Kidney (tissue), 14 donors: ENCODE data around the gene NOP9. TPM values are rescaled to one million over a fixed set of nuclear protein-coding genes. Genes with fewer than 3 reads are reported as not detected.

Experiments used
- DNase-seq, 5 donors: peaks; one replicate each; pipeline ENCODE4 v3.0.0-alpha.2; 2013 to 2020
- FAIRE-seq: peaks from 2 replicates; lab custom pipeline; 2012; peaks lifted over from hg19 to GRCh38; lab: Jason Lieb, UNC
- H3K27ac ChIP-seq, 2 donors: one replicate each; pipeline ENCODE4 v1.7.0; 2013; ENCODE audit warnings: low read depth in 2 of 2, low read length in 2 of 2, inconsistent platforms in 1 of 2
- H3K27me3 ChIP-seq: one replicate; pipeline ENCODE4 v1.7.1; 2013; ENCODE audit warnings: low read length, inconsistent platforms; ENCODE audit not compliant: control insufficient read depth, insufficient read depth
- H3K36me3 ChIP-seq, 3 donors: one replicate each; pipeline versions ENCODE4 v1.7.0 to v1.7.1; 2013; ENCODE audit warnings: low read length in 3 of 3, control low read depth in 1 of 3, inconsistent platforms in 1 of 3; ENCODE audit not compliant: insufficient read depth in 3 of 3, control insufficient read depth in 2 of 3
- H3K4me1 ChIP-seq, 3 donors: one replicate each; pipeline versions ENCODE4 v1.7.0 to v1.7.1; 2013; ENCODE audit warnings: low read length in 3 of 3, inconsistent platforms in 1 of 3, low read depth in 1 of 3; ENCODE audit not compliant: control insufficient read depth in 2 of 3, insufficient read depth in 2 of 3
- H3K4me3 ChIP-seq, 3 donors: one replicate each; pipeline versions ENCODE4 v1.7.0 to v1.8.1; 2013; ENCODE audit warnings: low read length in 3 of 3, control low read depth in 1 of 3, inconsistent platforms in 1 of 3
- H3K9ac ChIP-seq, 3 donors: one replicate each; pipeline versions ENCODE4 v1.7.0 to v1.7.1; 2013; ENCODE audit warnings: low read length in 3 of 3, control low read depth in 1 of 3, inconsistent platforms in 1 of 3
- H3K9me3 ChIP-seq, 3 donors: one replicate each; pipeline versions ENCODE4 v1.7.0 to v1.7.1; 2013; ENCODE audit warnings: low read length in 3 of 3, control low read depth in 1 of 3, inconsistent platforms in 1 of 3; ENCODE audit not compliant: control insufficient read depth in 2 of 3, insufficient read depth in 1 of 3
- intact Hi-C: fragments of 100-400 bp; cut with DNase I; formaldehyde crosslinking; loops from one replicate; pipeline ENCODE4 v1.11.1; 2022
- polyA plus RNA-seq: library from polyadenylated mRNA; stranded (reverse); fragments of 350-450 nt; fragmentation: Illumina TruSeq; extraction: RNeasy Lipid Tissue Mini Kit (QIAGEN cat#74804); gene quantifications from one replicate; pipeline ENCODE4 v1.2.3, GENCODE V29; 2014; ENCODE audit warnings: low read depth, low replicate concordance; ENCODE audit not compliant: insufficient read depth
- total RNA-seq: library from RNA; stranded (reverse); fragmentation: NEBNext Ultra II Directional; extraction: Animal tissue kit (Norgen Biotek cat#: 25700); gene quantifications from one replicate; pipeline ENCODE4 v1.2.1, GENCODE V29; 2021
- TF ChIP-seq, protein P1 (sequence below): IDR thresholded peaks from 3 replicates; pipeline ENCODE4 v1.5.1; 2012; ENCODE audit warnings: mild to moderate bottlenecking, moderate library complexity, borderline replicate concordance; ENCODE audit not compliant: insufficient read depth; ENCODE audit errors: extremely low read depth
- donor health status: control.
- donor health status: control.
- donor health status: control.
- donor health status: control.
- donor health status: control.
- donor health status: DM: yes; HTN: yes; CAD: no.
- donor health status: Normal renal cell carcinoma (clear cell type).

The NOP9 gene
- total and polyA plus RNA-seq, 2 donors from 2014 or later = 8.6 to 25.7 TPM

DNA sequence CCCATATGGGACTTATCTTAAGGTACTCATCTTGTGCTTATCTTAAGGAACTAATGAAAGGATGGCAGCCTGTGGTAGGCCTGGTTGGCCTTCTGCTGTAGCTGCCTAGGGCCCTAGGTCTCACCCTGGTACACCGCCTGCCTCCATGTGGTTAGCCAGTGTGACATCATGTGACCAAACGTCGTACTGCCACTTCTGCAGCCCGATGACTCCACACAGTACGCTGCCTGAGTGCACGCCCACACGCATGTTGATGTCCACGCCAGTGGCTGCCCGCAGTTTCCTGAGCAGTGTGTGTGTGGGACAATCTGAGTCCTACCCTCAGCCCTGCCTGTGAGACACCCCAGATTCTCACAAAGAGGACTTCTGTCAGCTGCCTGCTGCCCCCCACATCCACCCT is 30.1 kb downstream of the NOP9 start:
- Histone ChIP-seq H3K9ac (no peak overlapping the region), H3K4me1 (peaks cover 0 to 11% (median 10%) of the 10 kb centered on the region in 3 donors), H3K27ac (no peak overlapping the region), H3K9me3 (no peaks in the 10 kb centered on the region), H3K36me3 (no peaks in the 10 kb centered on the region), H3K4me3 (no peak overlapping the region), H3K27me3 (peaks cover 14% of the 10 kb centered on the region)
- TF ChIP-seq, protein P1, sequence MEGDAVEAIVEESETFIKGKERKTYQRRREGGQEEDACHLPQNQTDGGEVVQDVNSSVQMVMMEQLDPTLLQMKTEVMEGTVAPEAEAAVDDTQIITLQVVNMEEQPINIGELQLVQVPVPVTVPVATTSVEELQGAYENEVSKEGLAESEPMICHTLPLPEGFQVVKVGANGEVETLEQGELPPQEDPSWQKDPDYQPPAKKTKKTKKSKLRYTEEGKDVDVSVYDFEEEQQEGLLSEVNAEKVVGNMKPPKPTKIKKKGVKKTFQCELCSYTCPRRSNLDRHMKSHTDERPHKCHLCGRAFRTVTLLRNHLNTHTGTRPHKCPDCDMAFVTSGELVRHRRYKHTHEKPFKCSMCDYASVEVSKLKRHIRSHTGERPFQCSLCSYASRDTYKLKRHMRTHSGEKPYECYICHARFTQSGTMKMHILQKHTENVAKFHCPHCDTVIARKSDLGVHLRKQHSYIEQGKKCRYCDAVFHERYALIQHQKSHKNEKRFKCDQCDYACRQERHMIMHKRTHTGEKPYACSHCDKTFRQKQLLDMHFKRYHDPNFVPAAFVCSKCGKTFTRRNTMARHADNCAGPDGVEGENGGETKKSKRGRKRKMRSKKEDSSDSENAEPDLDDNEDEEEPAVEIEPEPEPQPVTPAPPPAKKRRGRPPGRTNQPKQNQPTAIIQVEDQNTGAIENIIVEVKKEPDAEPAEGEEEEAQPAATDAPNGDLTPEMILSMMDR = no peak
- DNase-seq (peak in 1 of 5 donors; percentile 82), FAIRE-seq (no peak)
- intact Hi-C loops = no loop called here

DNA sequence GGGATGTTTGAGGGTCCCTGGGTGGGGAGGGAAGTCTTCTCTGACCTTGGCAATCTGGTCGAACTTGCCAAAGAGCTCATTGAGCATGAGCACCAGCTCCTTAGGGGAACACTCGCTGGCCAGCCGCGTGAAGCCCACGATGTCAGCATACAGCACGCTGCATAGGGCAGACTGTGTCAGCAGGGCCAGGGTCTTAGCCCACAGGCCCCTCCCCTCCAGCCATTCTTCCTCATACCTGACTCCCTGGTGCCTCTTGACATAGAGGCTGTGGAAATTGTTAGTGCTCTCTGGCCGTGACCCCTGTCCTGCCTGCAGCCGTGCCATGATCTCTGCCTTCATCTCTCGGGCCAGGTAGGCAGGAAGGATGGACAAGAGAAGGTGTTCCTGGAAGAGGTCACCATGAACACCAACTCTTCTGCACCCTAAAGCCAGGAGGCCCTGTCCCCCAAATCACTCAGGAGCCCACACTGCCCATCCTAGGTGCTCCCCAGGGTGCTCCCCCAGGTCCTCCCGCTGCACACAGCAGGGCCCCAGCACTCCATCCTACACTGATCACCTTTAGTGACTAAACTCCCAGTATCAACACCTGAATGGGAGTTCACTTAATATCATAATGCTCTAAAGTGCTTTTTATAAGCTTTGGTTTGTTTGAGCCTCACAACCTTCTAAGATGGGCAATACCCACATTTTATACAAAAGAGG is 31.5 kb downstream of the NOP9 start:
- FAIRE-seq = no peak
- TF ChIP-seq, protein P1 = no peak
- H3K9me3 ChIP-seq = no peaks in the 10 kb centered on the region
- intact Hi-C loops = no loop called here
- DNase-seq = no peak
- peaks cover 0 to 11% (median 10%) of the 10 kb centered on the region in 3 donors for H3K4me1 ChIP-seq
- no peak overlapping the region for H3K4me3 ChIP-seq
- H3K27me3 ChIP-seq = peaks cover 14% of the 10 kb centered on the region
- H3K36me3 ChIP-seq = no peaks in the 10 kb centered on the region
- no peak overlapping the region for H3K27ac ChIP-seq
- no peak overlapping the region for H3K9ac ChIP-seq

DNA sequence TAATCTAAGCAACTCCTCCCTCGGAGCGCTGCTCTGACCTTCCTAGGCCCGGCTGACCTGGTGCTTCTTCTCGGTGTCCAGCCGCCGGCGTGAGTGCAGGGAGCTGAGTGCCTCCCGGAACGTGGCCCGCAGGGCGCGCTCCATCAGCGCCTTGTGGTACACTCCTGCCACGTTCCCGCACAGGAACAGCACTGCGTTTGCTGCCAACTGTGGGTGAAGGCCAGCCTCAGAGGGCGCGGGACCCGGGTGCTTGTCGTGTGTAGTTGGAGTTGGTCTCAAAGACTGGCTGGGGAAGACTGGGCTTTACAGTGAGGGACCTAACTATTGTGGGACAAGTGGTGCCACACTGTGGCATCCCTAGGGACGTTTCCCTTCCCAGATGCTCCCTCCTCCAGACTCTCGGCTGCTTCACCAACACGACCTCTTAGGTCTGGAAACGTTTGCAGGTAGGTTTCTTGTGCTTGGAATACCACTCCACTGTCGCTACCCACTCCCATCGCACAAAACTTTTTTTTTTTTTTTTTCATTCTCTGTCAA is 32.1 kb downstream of the NOP9 start:
- H3K9me3 ChIP-seq = no peaks in the 10 kb centered on the region
- H3K4me1 ChIP-seq = peaks cover 0 to 11% (median 10%) of the 10 kb centered on the region in 3 donors
- peaks cover 14% of the 10 kb centered on the region for H3K27me3 ChIP-seq
- TF ChIP-seq, protein P1 = no peak
- intact Hi-C loops = no loop called here
- peak overlapping the region in 1 of 3 donors; percentile 56 for H3K4me3 ChIP-seq
- no peak for FAIRE-seq
- H3K27ac ChIP-seq = no peak overlapping the region
- no peaks in the 10 kb centered on the region for H3K36me3 ChIP-seq
- H3K9ac ChIP-seq = no peak overlapping the region
- DNase-seq = peak in 2 of 5 donors; percentile 25 to 77
